Keratinocyte (primary cell): ENCODE results near the gene SFPQ.

ENCODE experiments used
- EZH2 ChIP-seq: IDR thresholded peaks from one replicate; pipeline ENCODE4 v1.6.1; 2012; ENCODE audit warnings: inconsistent platforms, mild to moderate bottlenecking, low read length, moderate library complexity
- TF ChIP-seq, protein P1 (sequence below), 3 experiments: IDR thresholded peaks in 1 of 3; conservative IDR thresholded peaks in 1 of 3; optimal IDR thresholded peaks in 1 of 3; 2 replicates in 2 of 3; 3 replicates in 1 of 3; pipeline versions ENCODE3 to v1.5.1; 2011; ENCODE audit warnings: low read length in 3 of 3, mild to moderate bottlenecking in 3 of 3, moderate library complexity in 2 of 3, control low read depth in 1 of 3, inconsistent platforms in 1 of 3; ENCODE audit not compliant: insufficient read depth in 2 of 3; ENCODE audit errors: extremely low read depth in 1 of 3

DNA sequence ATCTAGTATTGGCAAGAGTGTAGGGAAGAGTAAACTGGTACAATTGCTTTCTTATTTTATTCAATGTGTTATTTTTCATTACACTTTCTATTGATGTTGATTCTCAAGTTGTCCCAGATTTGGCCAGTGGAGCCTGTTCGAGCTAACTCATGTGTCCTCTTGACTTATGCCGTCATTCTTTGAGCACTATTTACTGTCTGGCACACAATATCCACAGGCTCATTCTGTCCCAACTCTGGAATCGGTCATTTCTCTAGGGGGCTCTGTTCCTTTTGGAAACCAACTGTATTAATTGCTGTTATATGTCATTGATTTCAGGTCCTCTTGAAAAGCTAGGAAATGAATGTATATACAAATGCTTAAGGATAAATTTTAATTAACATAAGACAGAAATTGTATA, 22.4 kb upstream of the SFPQ start:
- TF ChIP-seq, protein P1, sequence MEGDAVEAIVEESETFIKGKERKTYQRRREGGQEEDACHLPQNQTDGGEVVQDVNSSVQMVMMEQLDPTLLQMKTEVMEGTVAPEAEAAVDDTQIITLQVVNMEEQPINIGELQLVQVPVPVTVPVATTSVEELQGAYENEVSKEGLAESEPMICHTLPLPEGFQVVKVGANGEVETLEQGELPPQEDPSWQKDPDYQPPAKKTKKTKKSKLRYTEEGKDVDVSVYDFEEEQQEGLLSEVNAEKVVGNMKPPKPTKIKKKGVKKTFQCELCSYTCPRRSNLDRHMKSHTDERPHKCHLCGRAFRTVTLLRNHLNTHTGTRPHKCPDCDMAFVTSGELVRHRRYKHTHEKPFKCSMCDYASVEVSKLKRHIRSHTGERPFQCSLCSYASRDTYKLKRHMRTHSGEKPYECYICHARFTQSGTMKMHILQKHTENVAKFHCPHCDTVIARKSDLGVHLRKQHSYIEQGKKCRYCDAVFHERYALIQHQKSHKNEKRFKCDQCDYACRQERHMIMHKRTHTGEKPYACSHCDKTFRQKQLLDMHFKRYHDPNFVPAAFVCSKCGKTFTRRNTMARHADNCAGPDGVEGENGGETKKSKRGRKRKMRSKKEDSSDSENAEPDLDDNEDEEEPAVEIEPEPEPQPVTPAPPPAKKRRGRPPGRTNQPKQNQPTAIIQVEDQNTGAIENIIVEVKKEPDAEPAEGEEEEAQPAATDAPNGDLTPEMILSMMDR (optimal IDR thresholded peaks at IDR 0.05 in 1 of 3, IDR thresholded peaks at IDR 0.05 in 1 of 3, conservative IDR thresholded peaks at IDR 0.05 in 1 of 3; ENCODE audit: extremely low read depth in 1 of 3, insufficient read depth in 2 of 3, low read length in 3 of 3), result no peak
- no peak for TF ChIP-seq EZH2
